Neural cell (in vitro differentiated cells): ENCODE measurements around the gene LRCH4.

Experiments used
- CTCF ChIP-seq: fragments of 450-650 bp; IDR thresholded peaks from 2 replicates; pipeline ENCODE4 v1.5.1; 2014; ENCODE audit warnings: antibody characterized with exemption, mild to moderate bottlenecking, moderate library complexity; ENCODE audit not compliant: poor library complexity, severe bottlenecking
- EP300 ChIP-seq: fragments of 450-650 bp; conservative IDR thresholded peaks from 2 replicates; pipeline ENCODE4 v1.6.1; 2014; ENCODE audit warnings: antibody characterized with exemption, mild to moderate bottlenecking, moderate library complexity; ENCODE audit not compliant: poor library complexity, severe bottlenecking
- EZH2 ChIP-seq: fragments of 200-600, 300-800 bp; shearing (Covaris generic), sonication (generic); IDR thresholded peaks from 2 replicates; pipeline ENCODE4 v1.6.1; 2014; ENCODE audit warnings: antibody characterized with exemption, low read length, borderline replicate concordance, mild to moderate bottlenecking; ENCODE audit not compliant: insufficient read depth, poor library complexity, severe bottlenecking

DNA sequence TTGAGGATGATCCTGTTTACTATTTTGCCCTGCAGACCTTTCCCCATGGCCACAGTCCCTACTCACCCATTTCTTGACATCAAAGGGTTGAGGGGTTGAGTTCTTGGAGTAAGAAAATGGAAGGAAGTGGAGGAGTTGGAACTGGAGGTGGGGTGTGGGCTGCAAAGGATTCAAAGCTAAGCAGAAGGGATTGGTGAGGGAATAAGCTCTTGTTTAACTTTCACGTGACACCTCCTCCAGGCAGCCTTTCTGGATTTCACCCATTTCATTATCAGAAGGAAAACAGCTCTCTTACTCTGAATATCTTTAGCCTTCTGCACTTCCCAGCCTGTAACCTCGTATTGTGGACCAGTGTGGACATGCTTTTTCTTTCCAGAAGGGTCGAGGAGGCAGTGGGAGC is 40.1 kb upstream of the LRCH4 start:
- TF ChIP-seq CTCF = no peak
- TF ChIP-seq EZH2 = no peak
- no peak for TF ChIP-seq EP300
